GM20431 (cell line): ENCODE measurements around the gene POMT2.

Experiments used
- in situ Hi-C: fragments of 300-500 bp; cut with MseI, MboI; formaldehyde crosslinking; loops from one replicate; pipeline ENCODE4 v1.15.0; 2020; ENCODE audit warnings: low sequenced_read_pairs; ENCODE audit not compliant: unreplicated experiment

POMT2 gene

GRCh38 chr14:77271113-77271710 lies 49.5 kb downstream of the POMT2 start, which contains the start of gene NGB:
TSS of gene NGB (minus strand) at chr14:77271206. CDS start at chr14:77270937, 269 bp downstream.
- in situ Hi-C loops = no loop called here

GRCh38 chr14:77270361-77271112 lies 50.1 kb downstream of the POMT2 start:
- in situ Hi-C loops = no loop called here

- in situ Hi-C loops = no loop called here
These were observed 51.6 kb downstream of the POMT2 start for GRCh38 chr14:77268989-77269600.

GRCh38 chr14:77267937-77268699 lies 52.6 kb downstream of the POMT2 start:
- in situ Hi-C loops = no loop called here

GRCh38 chr14:77266336-77266735 lies 54.3 kb downstream of the POMT2 start:
- in situ Hi-C loops = no loop called here

- in situ Hi-C loops = no loop called here
These were observed 54.9 kb downstream of the POMT2 start for GRCh38 chr14:77265561-77266335.

GRCh38 chr14:77265187-77265515 lies 55.5 kb downstream of the POMT2 start:
- in situ Hi-C loops = no loop called here

- in situ Hi-C loops = no loop called here
These were observed 56.1 kb downstream of the POMT2 start for GRCh38 chr14:77264466-77265186.

GRCh38 chr14:77260631-77261030 lies 60.1 kb downstream of the POMT2 start:
- in situ Hi-C loops = no loop called here

- in situ Hi-C loops = no loop called here
These were observed 60.5 kb downstream of the POMT2 start for GRCh38 chr14:77260199-77260598.

- in situ Hi-C loops = no loop called here
These were observed 61.5 kb downstream of the POMT2 start for GRCh38 chr14:77259025-77259715.

- in situ Hi-C loops = no loop called here
These were observed 62.1 kb downstream of the POMT2 start for GRCh38 chr14:77258566-77258965.

GRCh38 chr14:77257700-77258099 lies 63.0 kb downstream of the POMT2 start:
- in situ Hi-C loops = no loop called here

- in situ Hi-C loops = no loop called here
These were observed 64.0 kb downstream of the POMT2 start for GRCh38 chr14:77256694-77257093.

GRCh38 chr14:77253333-77254190 lies 67.1 kb downstream of the POMT2 start:
- in situ Hi-C loops = no loop called here

- in situ Hi-C loops = no loop called here
These were observed 68.8 kb downstream of the POMT2 start for GRCh38 chr14:77251870-77252269.

GRCh38 chr14:77250927-77251326 lies 69.8 kb downstream of the POMT2 start:
- in situ Hi-C loops = no loop called here

- in situ Hi-C loops = no loop called here
These were observed 71.4 kb downstream of the POMT2 start for GRCh38 chr14:77249286-77249685.
